Neural cell (in vitro differentiated cells): ENCODE measurements around the gene GABRD.

Experiments
- CTCF ChIP-seq: fragments of 450-650 bp; IDR thresholded peaks from 2 replicates; pipeline ENCODE4 v1.5.1; 2014; ENCODE audit warnings: antibody characterized with exemption, mild to moderate bottlenecking, moderate library complexity; ENCODE audit not compliant: poor library complexity, severe bottlenecking
- EP300 ChIP-seq: fragments of 450-650 bp; conservative IDR thresholded peaks from 2 replicates; pipeline ENCODE4 v1.6.1; 2014; ENCODE audit warnings: antibody characterized with exemption, mild to moderate bottlenecking, moderate library complexity; ENCODE audit not compliant: poor library complexity, severe bottlenecking
- POLR2AphosphoS5 ChIP-seq: IDR thresholded peaks from 2 replicates; pipeline ENCODE4 v1.6.1; 2012
- RAD21 ChIP-seq: fragments of 450-650 bp; conservative IDR thresholded peaks from 2 replicates; pipeline ENCODE4 v1.6.1; 2014; ENCODE audit warnings: antibody characterized with exemption, mild to moderate bottlenecking, moderate library complexity
- SMC3 ChIP-seq: fragments of 450-650 bp; conservative IDR thresholded peaks from 2 replicates; pipeline ENCODE4 v1.6.1; 2014; ENCODE audit warnings: antibody characterized with exemption, mild to moderate bottlenecking, moderate library complexity; ENCODE audit not compliant: poor library complexity
- TAF1 ChIP-seq: IDR thresholded peaks from 2 replicates; pipeline ENCODE4 v1.6.1; 2012; ENCODE audit warnings: low read depth

DNA sequence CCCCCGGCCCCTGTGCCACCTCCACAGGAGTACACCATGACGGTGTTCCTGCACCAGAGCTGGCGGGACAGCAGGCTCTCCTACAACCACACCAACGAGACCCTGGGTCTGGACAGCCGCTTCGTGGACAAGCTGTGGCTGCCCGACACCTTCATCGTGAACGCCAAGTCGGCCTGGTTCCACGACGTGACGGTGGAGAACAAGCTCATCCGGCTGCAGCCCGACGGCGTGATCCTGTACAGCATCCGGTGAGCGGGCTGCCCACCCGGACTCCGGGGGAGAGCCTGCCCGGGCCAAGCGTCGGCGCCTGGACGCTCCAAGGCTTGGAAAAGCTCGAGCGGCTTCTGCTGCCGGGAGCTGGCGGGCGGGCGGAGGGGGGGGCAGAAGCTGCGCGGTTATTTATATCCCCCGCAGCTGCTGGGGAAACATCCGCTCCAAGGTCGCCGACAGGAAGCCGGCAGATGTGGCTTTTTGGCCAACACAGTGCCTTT is 6.4 kb downstream of the GABRD start:
- no peak for TF ChIP-seq POLR2AphosphoS5
- TF ChIP-seq TAF1 = no peak
- no peak for TF ChIP-seq CTCF
- no peak for TF ChIP-seq RAD21
- no peak for TF ChIP-seq EP300
- no peak for TF ChIP-seq SMC3
